ENCODE data around the gene YTHDF1.
A peak's percentile ranks its signal among the peaks of the same experiment; 100 is the strongest.

Gene YTHDF1

DNA sequence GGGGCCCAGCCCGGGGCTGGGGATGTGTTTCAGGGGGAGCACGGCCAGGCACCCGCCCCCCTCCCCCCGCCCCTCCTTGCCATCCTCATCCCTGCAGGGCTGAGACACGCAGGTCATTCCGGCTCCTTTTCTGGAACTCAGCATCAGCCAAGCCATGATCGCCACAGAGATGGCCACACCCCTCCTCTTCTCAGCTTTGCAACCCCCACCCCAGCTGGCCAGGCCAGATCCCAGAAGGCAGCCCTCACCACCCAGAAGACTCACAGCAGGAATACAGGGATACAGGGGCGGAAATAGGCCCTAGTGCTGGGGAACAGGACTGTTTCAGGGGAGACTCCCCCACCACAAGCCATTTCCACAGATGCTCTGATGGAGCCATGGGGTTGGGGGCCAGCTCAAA, 33.5 kb downstream of the YTHDF1 start:
- Mint-ChIP-seq H3K27me3 (ENCODE audit: low read depth) (peaks cover 20% of the 10 kb centered on the region), H3K27ac (no peak overlapping the region), H3K36me3 (ENCODE audit: low read depth) (no peaks in the 10 kb centered on the region), H3K4me1 (ENCODE audit: low read depth) (no peaks in the 10 kb centered on the region), H3K4me3 (no peak overlapping the region), H3K9me3 (peaks cover 5% of the 10 kb centered on the region)

GRCh38 chr20:63181226-63181625, 34.7 kb downstream of the YTHDF1 start:
- no peak overlapping the region for H3K4me3 Mint-ChIP-seq
- no peak overlapping the region for H3K27ac Mint-ChIP-seq
- H3K36me3 Mint-ChIP-seq (ENCODE audit: low read depth): peaks cover under 1% of the 10 kb centered on the region
- H3K27me3 Mint-ChIP-seq (ENCODE audit: low read depth): peaks cover 29% of the 10 kb centered on the region
- H3K9me3 Mint-ChIP-seq: peaks cover 5% of the 10 kb centered on the region
- peaks cover 2% of the 10 kb centered on the region for H3K4me1 Mint-ChIP-seq (ENCODE audit: low read depth)

GRCh38 chr20:63180569-63181185, 35.3 kb downstream of the YTHDF1 start:
- Mint-ChIP-seq H3K27ac (no peak overlapping the region), H3K36me3 (ENCODE audit: low read depth) (peaks cover 1% of the 10 kb centered on the region), H3K4me3 (no peak overlapping the region), H3K9me3 (peaks cover 5% of the 10 kb centered on the region), H3K4me1 (ENCODE audit: low read depth) (peaks cover 2% of the 10 kb centered on the region), H3K27me3 (ENCODE audit: low read depth) (peaks cover 35% of the 10 kb centered on the region)

DNA sequence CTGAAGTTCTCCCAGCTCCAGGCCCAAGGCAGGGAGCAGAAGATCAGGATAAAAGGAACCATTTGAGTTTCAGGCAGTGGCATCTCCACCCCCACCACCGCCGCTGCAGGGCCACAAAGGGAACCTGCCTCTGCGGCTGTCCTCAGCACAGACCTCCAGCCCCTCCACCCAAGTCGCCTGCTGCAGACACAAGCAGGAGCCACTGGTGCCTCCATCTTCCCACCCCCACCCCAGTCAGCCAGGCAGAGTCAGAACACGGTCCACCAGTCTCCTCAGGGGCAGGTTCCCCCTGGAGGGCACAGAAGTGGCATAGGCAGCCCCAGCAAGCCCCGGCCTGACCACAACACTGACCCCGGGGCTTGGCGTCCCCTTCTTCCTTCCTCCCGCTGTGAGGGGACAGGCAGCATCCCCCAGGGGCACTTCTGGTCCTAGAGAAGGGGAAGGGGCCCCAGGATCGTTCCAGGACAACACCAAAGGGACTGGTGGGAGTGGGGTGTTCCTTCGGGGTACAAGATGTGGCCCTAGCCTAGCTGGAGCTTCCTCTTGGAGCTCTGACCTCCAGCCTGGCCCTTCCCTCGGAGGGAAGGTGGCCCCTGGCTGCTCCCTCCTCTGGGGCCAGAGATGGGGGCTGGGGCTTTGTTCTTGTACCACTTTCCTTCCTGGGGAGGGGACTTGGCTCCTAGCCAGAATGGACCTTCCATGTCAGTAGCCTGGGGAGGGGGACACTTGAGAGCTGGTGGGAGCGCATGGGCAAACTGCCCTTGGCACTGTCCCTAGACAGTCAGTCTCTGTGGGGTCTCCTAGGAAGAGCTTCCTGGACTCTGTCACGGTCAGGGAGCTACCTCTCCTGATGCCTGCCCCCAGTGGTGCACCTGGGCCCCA, 36.0 kb downstream of the YTHDF1 start:
- Mint-ChIP-seq H3K4me1 (ENCODE audit: low read depth) (peaks cover 2% of the 10 kb centered on the region), H3K9me3 (no peaks in the 10 kb centered on the region), H3K4me3 (peak overlapping the region; percentile 37), H3K27ac (peak overlapping the region; percentile 55), H3K36me3 (ENCODE audit: low read depth) (peaks cover 1% of the 10 kb centered on the region), H3K27me3 (ENCODE audit: low read depth) (peaks cover 40% of the 10 kb centered on the region)

DNA sequence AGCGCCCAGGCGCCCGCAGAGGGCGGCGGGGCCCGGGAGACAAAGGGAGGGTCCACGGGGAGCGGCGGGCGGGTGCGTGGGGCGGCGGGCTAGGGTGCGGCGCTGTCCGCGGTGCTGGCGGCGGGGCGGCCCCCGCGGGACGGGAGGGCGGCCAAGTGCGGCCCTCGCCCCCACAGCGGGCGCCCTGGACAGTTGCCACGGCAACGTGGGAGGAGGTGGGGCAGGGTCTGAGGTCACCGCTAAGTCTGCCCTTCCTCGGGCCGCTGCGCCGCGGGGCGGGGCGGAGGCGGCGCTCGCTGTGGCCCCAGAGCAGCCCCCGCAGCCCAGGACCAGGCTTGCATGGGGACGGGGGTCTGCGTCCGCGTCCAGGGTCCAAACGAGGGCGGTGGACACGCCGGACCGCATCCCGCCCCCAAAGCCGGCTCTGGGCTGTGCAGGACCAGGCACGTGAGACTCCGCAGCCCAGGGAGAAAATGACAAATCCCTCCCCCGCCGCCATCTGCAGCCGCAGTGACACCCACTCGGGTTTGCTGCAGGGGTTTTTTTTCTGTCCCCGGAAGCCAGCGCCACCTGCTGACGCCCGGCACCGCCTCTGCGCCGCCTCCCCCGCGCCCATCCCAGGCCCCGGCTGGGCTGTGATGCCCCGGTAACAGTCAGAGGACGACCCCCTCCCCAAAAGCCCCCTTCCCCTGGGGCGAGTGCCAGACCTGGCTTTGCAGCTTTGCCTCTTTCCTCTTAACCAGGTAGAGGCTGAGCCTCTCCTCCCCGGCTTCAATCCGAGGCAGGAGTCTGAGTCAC, 36.8 kb downstream of the YTHDF1 start:
- no peaks in the 10 kb centered on the region for H3K9me3 Mint-ChIP-seq
- peak overlapping the region; percentile 37 for H3K4me3 Mint-ChIP-seq
- H3K4me1 Mint-ChIP-seq (ENCODE audit: low read depth): peaks cover 2% of the 10 kb centered on the region
- H3K27me3 Mint-ChIP-seq (ENCODE audit: low read depth): peaks cover 44% of the 10 kb centered on the region
- H3K27ac Mint-ChIP-seq: peak overlapping the region; percentile 55
- H3K36me3 Mint-ChIP-seq (ENCODE audit: low read depth): peaks cover 1% of the 10 kb centered on the region

- no peak overlapping the region for H3K27ac Mint-ChIP-seq
- peaks cover 2% of the 10 kb centered on the region for H3K4me1 Mint-ChIP-seq (ENCODE audit: low read depth)
- no peak overlapping the region for H3K4me3 Mint-ChIP-seq
- H3K9me3 Mint-ChIP-seq: no peaks in the 10 kb centered on the region
- H3K36me3 Mint-ChIP-seq (ENCODE audit: low read depth): peaks cover 1% of the 10 kb centered on the region
- H3K27me3 Mint-ChIP-seq (ENCODE audit: low read depth): peaks cover 44% of the 10 kb centered on the region
These were observed 37.5 kb downstream of the YTHDF1 start for GRCh38 chr20:63178446-63178820.

DNA sequence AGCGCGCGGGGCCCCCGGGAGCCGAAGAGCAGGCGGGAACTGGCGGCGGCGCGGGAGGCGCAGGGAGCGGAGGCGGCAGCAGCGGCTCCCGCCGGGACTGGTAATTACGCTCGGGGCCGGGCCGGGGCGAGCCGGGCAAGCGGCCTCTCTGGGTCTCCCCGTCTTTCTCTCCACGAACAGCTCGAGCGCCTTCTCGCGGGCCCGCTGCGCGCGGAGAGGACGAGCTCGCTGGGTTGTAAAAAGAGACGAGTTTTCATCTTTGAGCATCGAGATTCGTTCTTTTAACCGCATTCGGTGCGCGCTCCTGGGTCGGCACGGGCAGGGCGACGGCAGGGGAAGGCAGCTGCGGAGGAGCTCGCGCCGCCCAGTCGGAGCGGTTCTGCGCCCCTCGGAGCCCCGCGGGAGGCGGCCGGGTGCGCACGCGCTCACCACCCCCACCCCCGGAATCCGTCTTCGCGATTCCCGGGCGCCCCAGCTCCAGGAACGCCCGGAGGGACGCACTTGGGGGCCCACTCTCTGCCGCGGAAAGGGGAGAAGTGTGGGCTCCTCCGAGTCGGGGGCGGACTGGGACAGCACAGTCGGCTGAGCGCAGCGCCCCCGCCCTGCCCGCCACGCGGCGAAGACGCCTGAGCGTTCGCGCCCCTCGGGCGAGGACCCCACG, 38.0 kb downstream of the YTHDF1 start:
- Mint-ChIP-seq H3K9me3 (no peaks in the 10 kb centered on the region), H3K36me3 (ENCODE audit: low read depth) (peaks cover 1% of the 10 kb centered on the region), H3K27me3 (ENCODE audit: low read depth) (peaks cover 44% of the 10 kb centered on the region), H3K4me1 (ENCODE audit: low read depth) (peaks cover 2% of the 10 kb centered on the region), H3K27ac (no peak overlapping the region), H3K4me3 (no peak overlapping the region)

GRCh38 chr20:63177134-63177784, 38.7 kb downstream of the YTHDF1 start:
- Mint-ChIP-seq H3K27me3 (ENCODE audit: low read depth) (peaks cover 46% of the 10 kb centered on the region), H3K9me3 (no peaks in the 10 kb centered on the region), H3K4me3 (no peak overlapping the region), H3K36me3 (ENCODE audit: low read depth) (peaks cover 1% of the 10 kb centered on the region), H3K4me1 (ENCODE audit: low read depth) (peaks cover 2% of the 10 kb centered on the region), H3K27ac (no peak overlapping the region)

DNA sequence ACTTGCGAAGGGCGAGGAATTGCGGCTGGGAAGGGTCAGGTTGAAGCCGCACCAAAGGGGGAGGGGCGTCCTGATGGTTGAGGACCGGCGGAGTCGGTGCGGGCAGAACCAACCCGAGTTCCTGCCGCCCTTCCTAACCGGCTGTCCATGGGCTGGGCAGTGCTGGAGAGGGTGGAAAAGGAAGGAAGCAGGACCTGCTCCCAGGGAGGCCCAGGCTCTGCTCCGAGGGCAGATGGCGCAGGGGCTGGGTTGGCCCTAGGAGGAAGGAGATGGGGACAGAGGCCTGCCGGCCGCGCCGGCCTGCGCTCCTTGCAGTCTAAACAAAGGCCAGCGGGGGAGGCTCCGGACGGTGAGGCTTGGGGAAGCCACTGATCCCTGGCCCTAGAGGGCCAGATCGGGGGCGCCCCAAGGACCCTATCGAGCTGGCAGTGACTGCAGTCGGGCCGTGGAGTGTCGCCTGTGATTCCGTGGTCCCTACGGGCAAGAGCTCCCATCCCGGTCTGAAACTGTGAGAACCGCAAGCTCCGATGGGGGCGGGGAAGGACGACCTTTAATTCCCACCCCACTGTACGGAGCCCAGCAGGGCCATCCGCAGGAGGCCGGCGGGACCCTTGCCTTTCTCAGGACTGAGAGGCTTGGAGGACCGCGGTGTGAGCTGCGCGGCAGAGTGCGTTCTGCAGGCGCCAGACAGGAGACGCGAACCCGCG, 39.4 kb downstream of the YTHDF1 start:
- peaks cover 53% of the 10 kb centered on the region for H3K27me3 Mint-ChIP-seq (ENCODE audit: low read depth)
- H3K9me3 Mint-ChIP-seq: no peaks in the 10 kb centered on the region
- peaks cover 2% of the 10 kb centered on the region for H3K4me1 Mint-ChIP-seq (ENCODE audit: low read depth)
- H3K36me3 Mint-ChIP-seq (ENCODE audit: low read depth): peaks cover 1% of the 10 kb centered on the region
- no peak overlapping the region for H3K4me3 Mint-ChIP-seq
- peak overlapping the region; percentile 75 for H3K27ac Mint-ChIP-seq

GRCh38 chr20:63176034-63176426, 39.9 kb downstream of the YTHDF1 start:
- Mint-ChIP-seq H3K4me1 (ENCODE audit: low read depth) (peaks cover 2% of the 10 kb centered on the region), H3K4me3 (no peak overlapping the region), H3K9me3 (no peaks in the 10 kb centered on the region), H3K36me3 (ENCODE audit: low read depth) (peaks cover 1% of the 10 kb centered on the region), H3K27ac (peak overlapping the region; percentile 75), H3K27me3 (ENCODE audit: low read depth) (peaks cover 51% of the 10 kb centered on the region)

- H3K4me3 Mint-ChIP-seq: no peak overlapping the region
- peaks cover 1% of the 10 kb centered on the region for H3K36me3 Mint-ChIP-seq (ENCODE audit: low read depth)
- no peak overlapping the region for H3K27ac Mint-ChIP-seq
- peaks cover 2% of the 10 kb centered on the region for H3K4me1 Mint-ChIP-seq (ENCODE audit: low read depth)
- no peaks in the 10 kb centered on the region for H3K9me3 Mint-ChIP-seq
- H3K27me3 Mint-ChIP-seq (ENCODE audit: low read depth): peaks cover 45% of the 10 kb centered on the region
These were observed 40.7 kb downstream of the YTHDF1 start for GRCh38 chr20:63175038-63175895.

DNA sequence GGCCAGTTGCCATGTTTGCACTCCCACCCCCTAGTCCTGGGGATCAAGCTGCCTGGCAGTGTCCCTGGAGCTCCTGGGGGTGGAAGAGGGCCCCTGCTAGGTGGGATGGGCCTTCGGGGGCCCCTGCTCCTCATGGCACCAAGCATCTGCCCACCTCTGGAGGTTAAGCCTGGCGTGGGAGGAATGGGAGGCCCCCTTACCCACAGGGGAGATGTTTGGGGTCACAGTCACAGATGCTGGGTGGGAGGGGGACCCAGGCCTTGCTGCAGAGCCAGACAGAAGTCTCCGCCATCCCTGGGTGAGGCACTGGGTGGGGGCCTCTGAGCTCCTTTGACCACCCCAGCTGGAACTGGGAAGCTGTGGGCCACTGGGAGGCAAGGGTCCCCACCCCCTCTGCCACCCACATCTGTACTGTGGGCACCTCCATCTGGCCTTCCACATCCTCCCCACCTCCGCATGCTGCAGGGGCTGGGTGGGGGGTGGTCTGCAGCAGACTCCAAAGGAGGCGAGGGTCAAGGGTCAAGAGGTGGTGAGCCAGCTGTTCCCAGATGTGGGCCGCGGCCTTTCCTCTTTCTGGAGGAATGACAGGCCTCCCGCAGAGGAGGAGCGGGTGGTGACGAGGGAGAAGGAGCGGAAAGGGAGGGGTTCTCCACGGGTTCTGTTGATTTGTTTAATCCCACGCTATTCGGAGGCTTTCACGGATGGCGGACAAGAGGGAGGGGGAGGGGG, 41.5 kb downstream of the YTHDF1 start:
- no peak overlapping the region for H3K4me3 Mint-ChIP-seq
- H3K27me3 Mint-ChIP-seq (ENCODE audit: low read depth): peaks cover 37% of the 10 kb centered on the region

More for the DNA sequence above, 41.5 kb downstream of the YTHDF1 start:
- Mint-ChIP-seq H3K4me1 (ENCODE audit: low read depth) (peaks cover 2% of the 10 kb centered on the region), H3K9me3 (no peaks in the 10 kb centered on the region), H3K27ac (peak overlapping the region; percentile 59), H3K36me3 (ENCODE audit: low read depth) (peaks cover 1% of the 10 kb centered on the region)
